Keratinocyte (primary cell): Measurements from ENCODE around the gene EPM2AIP1. TPM values are rescaled to one million over a fixed set of nuclear protein-coding genes. Genes with fewer than 3 reads are reported as not detected.

ENCODE experiments used
- DNase-seq: peaks from one replicate; pipeline ENCODE4 v3.0.0-alpha.2; 2011; ENCODE audit warnings: low read depth, missing footprints, low spot score
- FAIRE-seq: peaks from 2 replicates; lab custom pipeline; 2011; peaks lifted over from hg19 to GRCh38; lab: Jason Lieb, UNC
- H2AFZ ChIP-seq: 2 replicates; pipeline ENCODE4 v1.6.0; 2012; ENCODE audit warnings: low read length, control low read depth, inconsistent platforms; ENCODE audit not compliant: control insufficient read depth
- H3K27ac ChIP-seq: 2 replicates; pipeline ENCODE4 v1.5.1; 2011; ENCODE audit warnings: low read length; ENCODE audit not compliant: control insufficient read depth, insufficient read depth
- H3K27me3 ChIP-seq: 3 replicates; pipeline ENCODE4 v1.6.0; 2011; ENCODE audit warnings: low read length; ENCODE audit not compliant: control insufficient read depth, insufficient read depth; ENCODE audit errors: extremely low read depth
- H3K36me3 ChIP-seq, 2 experiments: 2 replicates in 1 of 2; 3 replicates in 1 of 2; pipeline ENCODE4 v1.5.1; 2011; ENCODE audit warnings: low read length in 2 of 2, mild to moderate bottlenecking in 1 of 2; ENCODE audit not compliant: control insufficient read depth in 2 of 2, insufficient read depth in 2 of 2; ENCODE audit errors: extremely low read depth in 1 of 2
- H3K4me1 ChIP-seq: 3 replicates; pipeline ENCODE4 v1.5.1; 2011; ENCODE audit warnings: low read length; ENCODE audit not compliant: control insufficient read depth, insufficient read depth; ENCODE audit errors: extremely low read depth
- H3K4me2 ChIP-seq: 3 replicates; pipeline ENCODE4 v1.6.0; 2011; ENCODE audit warnings: low read depth, low read length; ENCODE audit not compliant: control insufficient read depth, insufficient read depth; ENCODE audit errors: extremely low read depth
- H3K4me3 ChIP-seq, 3 experiments: fragments of 200-600 bp in 1 of 3; sonication (generic) in 1 of 3; 2 replicates in 2 of 3; 3 replicates in 1 of 3; pipeline ENCODE4 v1.5.1; 2011 to 2016; ENCODE audit warnings: low read length in 3 of 3, mild to moderate bottlenecking in 3 of 3, control low read depth in 2 of 3, inconsistent platforms in 1 of 3, low read depth in 1 of 3, mixed read lengths in 1 of 3, mixed run types in 1 of 3, moderate library complexity in 1 of 3; ENCODE audit not compliant: control insufficient read depth in 2 of 3, insufficient read depth in 2 of 3; ENCODE audit errors: extremely low read depth in 1 of 3
- H3K79me2 ChIP-seq: 2 replicates; pipeline ENCODE4 v1.6.0; 2012; ENCODE audit warnings: low read length; ENCODE audit not compliant: control insufficient read depth, insufficient read depth
- H3K9ac ChIP-seq: 3 replicates; pipeline ENCODE4 v1.6.0; 2011; ENCODE audit warnings: low read length; ENCODE audit not compliant: control insufficient read depth, insufficient read depth; ENCODE audit errors: extremely low read depth
- H3K9me1 ChIP-seq: 3 replicates; pipeline ENCODE4 v1.6.0; 2011; ENCODE audit warnings: low read length; ENCODE audit not compliant: control insufficient read depth, insufficient read depth; ENCODE audit errors: extremely low read depth
- H3K9me3 ChIP-seq: 2 replicates; pipeline ENCODE4 v1.5.1; 2012; ENCODE audit warnings: low read depth, low read length; ENCODE audit not compliant: control insufficient read depth
- H4K20me1 ChIP-seq: 3 replicates; pipeline ENCODE4 v1.6.0; 2011; ENCODE audit warnings: low read length; ENCODE audit not compliant: control insufficient read depth, insufficient read depth; ENCODE audit errors: extremely low read depth
- CTCF ChIP-seq, 3 experiments: IDR thresholded peaks in 1 of 3; conservative IDR thresholded peaks in 1 of 3; optimal IDR thresholded peaks in 1 of 3; 2 replicates in 2 of 3; 3 replicates in 1 of 3; pipeline versions ENCODE3 to v1.5.1; 2011; ENCODE audit warnings: low read length in 3 of 3, mild to moderate bottlenecking in 3 of 3, moderate library complexity in 2 of 3, control low read depth in 1 of 3, inconsistent platforms in 1 of 3; ENCODE audit not compliant: insufficient read depth in 2 of 3; ENCODE audit errors: extremely low read depth in 1 of 3
- EZH2 ChIP-seq: IDR thresholded peaks from one replicate; pipeline ENCODE4 v1.6.1; 2012; ENCODE audit warnings: inconsistent platforms, mild to moderate bottlenecking, low read length, moderate library complexity
- dilution Hi-C: fragments of 300-500 bp; cut with MboI; formaldehyde crosslinking; loops from one replicate; pipeline ENCODE4 v1.7.0; 2020; ENCODE audit warnings: low sequenced_read_pairs; ENCODE audit not compliant: extremely low pct_ligation_motif_present
- polyA plus RNA-seq, 5 experiments: library from polyadenylated mRNA; depleted of rRNA in 3 of 5; stranded (reverse) in 3 of 5; stranded (forward) in 1 of 5; unstranded in 1 of 5; fragments of >200 nt; gene quantifications; 1 replicate in 1 of 5; 2 replicates in 3 of 5; 3 replicates in 1 of 5; pipeline versions ENCODE4 v1.2.1 to v1.2.3, GENCODE V29; 2011 to 2012; ENCODE audit warnings: missing spikeins in 2 of 5, low read depth in 1 of 5, low replicate concordance in 1 of 5

Gene EPM2AIP1
- polyA plus RNA-seq, 1 donor (not counting 4 experiments of a cell fraction or from before 2014, with no cell fraction given), result 5.5 TPM

- H3K36me3 ChIP-seq, result peaks cover 5 to 20% of the 10 kb centered on the region in 2 experiments
- dilution Hi-C loops, result no loop called here
- H2AFZ ChIP-seq, result no peak overlapping the region
- DNase-seq (no peak), FAIRE-seq (no peak)
- H3K27me3 ChIP-seq, result no peaks in the 10 kb centered on the region
- peaks cover 3% of the 10 kb centered on the region for H4K20me1 ChIP-seq
- H3K4me3 ChIP-seq, result no peak overlapping the region
- no peaks in the 10 kb centered on the region for H3K9me3 ChIP-seq
- no peak for TF ChIP-seq CTCF (optimal IDR thresholded peaks at IDR 0.05 in 1 of 3, IDR thresholded peaks at IDR 0.05 in 1 of 3, conservative IDR thresholded peaks at IDR 0.05 in 1 of 3; ENCODE audit: extremely low read depth in 1 of 3, insufficient read depth in 2 of 3, low read length in 3 of 3)
- no peak for TF ChIP-seq EZH2
- no peak overlapping the region for H3K9ac ChIP-seq
- H3K79me2 ChIP-seq, result no peaks in the 10 kb centered on the region
- H3K4me2 ChIP-seq, result no peak overlapping the region
- no peaks in the 10 kb centered on the region for H3K4me1 ChIP-seq
- no peak overlapping the region for H3K27ac ChIP-seq
- H3K9me1 ChIP-seq, result no peaks in the 10 kb centered on the region
Observed at GRCh38 chr3:37039161-37039846, 46.4 kb upstream of the EPM2AIP1 start.

- H3K4me2 ChIP-seq, result no peak overlapping the region
- no peak overlapping the region for H3K27ac ChIP-seq
- no peaks in the 10 kb centered on the region for H3K9me1 ChIP-seq
- H3K9me3 ChIP-seq, result no peaks in the 10 kb centered on the region
- peaks cover 6% of the 10 kb centered on the region for H4K20me1 ChIP-seq
- H3K27me3 ChIP-seq, result no peaks in the 10 kb centered on the region
- no peaks in the 10 kb centered on the region for H3K4me1 ChIP-seq
- H3K4me3 ChIP-seq, result no peak overlapping the region
- DNase-seq, result no peak
- no peaks in the 10 kb centered on the region for H3K79me2 ChIP-seq
- dilution Hi-C loops, result no loop called here
- H2AFZ ChIP-seq, result no peak overlapping the region
- no peak for FAIRE-seq
- TF ChIP-seq EZH2 (no peak), CTCF (optimal IDR thresholded peaks at IDR 0.05 in 1 of 3, IDR thresholded peaks at IDR 0.05 in 1 of 3, conservative IDR thresholded peaks at IDR 0.05 in 1 of 3; ENCODE audit: extremely low read depth in 1 of 3, insufficient read depth in 2 of 3, low read length in 3 of 3) (no peak)
- H3K36me3 ChIP-seq, result peaks cover 8 to 20% of the 10 kb centered on the region in 2 experiments
- no peak overlapping the region for H3K9ac ChIP-seq
Observed at GRCh38 chr3:37037352-37037751, 44.4 kb upstream of the EPM2AIP1 start.
